Heart right ventricle (tissue), 16 donors: ENCODE data around the gene AHSG. TPM values are rescaled to one million over a fixed set of nuclear protein-coding genes. Genes with fewer than 3 reads are reported as not detected.

ENCODE experiments used
- ATAC-seq, 8 donors: fragments of 200-7000 bp; cut with Tn5 transposase; one replicate each; pipeline ENCODE4 v1.9.1; 2020; ENCODE audit warnings: mild to moderate bottlenecking in 8 of 8, moderate library complexity in 8 of 8, moderate number of reproducible peaks in 1 of 8
- DNase-seq, 2 donors: peaks; one replicate each; pipeline ENCODE4 v3.0.0-alpha.2; 2020
- H3K27ac ChIP-seq, 10 donors: fragments of 200-600 bp; sonication (generic) in 2 of 10; one replicate each; pipeline versions ENCODE4 v1.5.0 to v1.8.0; 2020 to 2022; ENCODE audit warnings: mild to moderate bottlenecking in 3 of 10
- H3K27me3 ChIP-seq, 7 donors: fragments of 200-600 bp; one replicate each; pipeline ENCODE4 v1.8.0; 2021 to 2022; ENCODE audit warnings: mild to moderate bottlenecking in 2 of 7
- H3K36me3 ChIP-seq, 9 donors: fragments of 200-600 bp; sonication (generic) in 1 of 9; one replicate each; pipeline versions ENCODE4 v1.5.0 to v1.8.0; 2020 to 2022; ENCODE audit warnings: mild to moderate bottlenecking in 2 of 9
- H3K4me1 ChIP-seq, 9 donors: fragments of 200-600 bp; sonication (generic) in 1 of 9; one replicate each; pipeline versions ENCODE4 v1.5.0 to v1.8.0; 2020 to 2022; ENCODE audit warnings: mild to moderate bottlenecking in 4 of 9
- H3K4me3 ChIP-seq, 10 donors: fragments of 200-600 bp; sonication (generic) in 2 of 10; one replicate each; pipeline versions ENCODE4 v1.5.0 to v1.8.0; 2020 to 2022; ENCODE audit warnings: mild to moderate bottlenecking in 7 of 10, moderate library complexity in 2 of 10
- H3K9me3 ChIP-seq, 11 donors: fragments of 200-600 bp in 10 of 11; sonication (generic) in 2 of 11; one replicate each; pipeline versions ENCODE4 v1.5.0 to v1.8.0; 2013 to 2022; ENCODE audit warnings: mild to moderate bottlenecking in 2 of 11, control low read depth in 1 of 11, moderate library complexity in 1 of 11
- CTCF ChIP-seq, 9 donors: fragments of 200-600 bp; sonication (generic) in 2 of 9; IDR thresholded peaks; one replicate each; pipeline versions ENCODE4 v1.5.0 to v1.8.0; 2021 to 2022; ENCODE audit warnings: antibody characterized with exemption in 9 of 9, mild to moderate bottlenecking in 5 of 9, moderate library complexity in 1 of 9
- WGBS, 2 donors: extraction: QIAGEN DNeasy Blood & Tissue Kit; methylation state at CpG; one replicate each; pipeline ENCODE4 v1.1.7; 2013; ENCODE audit warnings: inconsistent platforms in 1 of 2; 5-methylcytosine and 5-hydroxymethylcytosine counted together
- intact Hi-C, 10 donors: fragments of 100-400 bp; cut with DNase I; formaldehyde crosslinking; loops; one replicate each; pipeline versions ENCODE4 v1.11.1 to v1.14.2; 2022
- polyA plus RNA-seq, 2 donors: library from polyadenylated mRNA; stranded (reverse); fragments of 200-250 nt; gene quantifications; one replicate each; pipeline ENCODE4 v1.2.3, GENCODE V29; 2013
- total RNA-seq, 10 donors: library from RNA; stranded (reverse); fragmentation: NEBNext Ultra II Directional in 3 of 10; extraction: Animal tissue kit (Norgen Biotek cat#: 25700) in 3 of 10; gene quantifications; one replicate each; pipeline versions ENCODE4 v1.2.1 to v1.2.4, GENCODE V29; 2021 to 2023
- donor health status: Arrhythmogenic right ventricular cardiomyopathy.
- donor health status: ischemic (EF 13 %, LVEDD 7.1; RV severe dilation, severe dysfunction).
- donor health status: healthy with polysubstance abuse.
- donor health status: DM: no; HTN: yes; CAD: no.
- donor health status: DM: no; HTN: no; CAD: no.
- donor health status: ischemic (EF 25% LVEDD 6.9; RV normal size, moderate dysfunction).
- donor health status: ischemic (EF 25% LVEDD 5.7; RV mildly dilated, moderate dysfunction).
- donor health status: healthy.
- donor health status: DM: yes; HTN: yes; CAD: no.
- donor health status: Ischemic cardiomyopathy.
- donor health status: ischemic (EF 35%, LVEDD 5.7; RV mildly dilated, moderate dysfunction).
- donor health status: nonischemic (EF 11% LVEDD 7.7; RV severe dilation, severe dysfunction).
- donor health status: DM: yes; HTN: yes; CAD: no.
- donor health status: PGD.
- donor health status: ischemic (EF 29% LVEDD 5.4; RV normal size, mild dysfunction).
- donor health status: nonischemic (EF 23%, LVEDD 6.1; RV moderate dilation, normal function).

Gene AHSG
- total and polyA plus RNA-seq, 12 donors: not detected

GRCh38 chr3:186622651-186623310, 9.9 kb downstream of the AHSG start:
- ATAC-seq (no peak), DNase-seq (no peak)
- Histone ChIP-seq H3K36me3 (no peaks in the 10 kb centered on the region), H3K4me1 (no peaks in the 10 kb centered on the region), H3K27ac (no peak overlapping the region), H3K4me3 (no peak overlapping the region), H3K9me3 (no peaks in the 10 kb centered on the region), H3K27me3 (peaks cover 0 to 12% (median 9%) of the 10 kb centered on the region in 7 donors)
- TF ChIP-seq CTCF (IDR thresholded peaks at IDR 0.05): no peak
- intact Hi-C loops: loop anchor here in 1 of 10 donors (10.0 kb wide), 1 partner anchor 122 kb away; no protein-coding TSS in a partner anchor
- 34 to 54% methylated on average over 2 of the region's 2 CpGs for WGBS, 2 donors

GRCh38 chr3:186624598-186624997, 11.7 kb downstream of the AHSG start:
- intact Hi-C loops: loop anchor here in 1 of 10 donors (10.0 kb wide), 1 partner anchor 120 kb away; no protein-coding TSS in a partner anchor
- DNase-seq: no peak

GRCh38 chr3:186625600-186626042, 12.8 kb downstream of the AHSG start:
- ATAC-seq (no peak), DNase-seq (no peak)
- no peak overlapping the region for H3K27ac ChIP-seq
- H3K27me3 ChIP-seq: peaks cover 0 to 5% (median 0%) of the 10 kb centered on the region in 7 donors
- no peak overlapping the region for H3K4me3 ChIP-seq
- 46 to 51% methylated on average over 4 of the region's 4 CpGs for WGBS, 2 donors
- no peak for TF ChIP-seq CTCF (IDR thresholded peaks at IDR 0.05)
- H3K36me3 ChIP-seq: no peaks in the 10 kb centered on the region
- H3K9me3 ChIP-seq: no peaks in the 10 kb centered on the region
- H3K4me1 ChIP-seq: no peaks in the 10 kb centered on the region
- intact Hi-C loops: loop anchor here in 1 of 10 donors (10.0 kb wide), 1 partner anchor 119 kb away; no protein-coding TSS in a partner anchor

More at GRCh38 chr3:186624598-186624997, 11.7 kb downstream of the AHSG start:
- Histone ChIP-seq H3K27me3 (peaks cover 0 to 9% (median 0%) of the 10 kb centered on the region in 7 donors), H3K27ac (no peak overlapping the region), H3K4me3 (no peak overlapping the region), H3K4me1 (no peaks in the 10 kb centered on the region), H3K36me3 (no peaks in the 10 kb centered on the region), H3K9me3 (no peaks in the 10 kb centered on the region)
- no peak for ATAC-seq
- TF ChIP-seq CTCF (IDR thresholded peaks at IDR 0.05): no peak
- 79 to 86% methylated on average over 4 of the region's 4 CpGs for WGBS, 2 donors

- DNase-seq (no peak), ATAC-seq (no peak)
- 67 to 70% methylated on average over 7 of the region's 7 CpGs for WGBS, 2 donors
- H3K27ac ChIP-seq: no peak overlapping the region
- H3K27me3 ChIP-seq: peaks cover 0 to 5% (median 0%) of the 10 kb centered on the region in 7 donors
- no peaks in the 10 kb centered on the region for H3K36me3 ChIP-seq
- no peak overlapping the region for H3K4me3 ChIP-seq
- TF ChIP-seq CTCF (IDR thresholded peaks at IDR 0.05): no peak
- intact Hi-C loops: loop anchor here in 1 of 10 donors (10.0 kb wide), 1 partner anchor 118 kb away; no protein-coding TSS in a partner anchor
- no peaks in the 10 kb centered on the region for H3K9me3 ChIP-seq
- H3K4me1 ChIP-seq: no peaks in the 10 kb centered on the region
These were observed 13.5 kb downstream of the AHSG start for GRCh38 chr3:186626254-186626847.
